ENCODE measurements around the gene MRPL23. TPM values are rescaled to one million over a fixed set of nuclear protein-coding genes. Genes with fewer than 3 reads are reported as not detected.

MRPL23 gene
- total RNA-seq, 1 donor from 2014 or later = 59.2 TPM

- DNase-seq (no peak), ATAC-seq (no peak)
- intact Hi-C loops (cut with DNase I) = no loop called here
- no peak for TF ChIP-seq CTCF (IDR thresholded peaks at IDR 0.05)
- Histone ChIP-seq H3K4me3 (no peak overlapping the region), H3K27me3 (ENCODE audit: low read depth) (no peaks in the 10 kb centered on the region), H3K27ac (no peak overlapping the region), H3K4me1 (no peaks in the 10 kb centered on the region), H3K36me3 (no peaks in the 10 kb centered on the region), H3K9me3 (no peaks in the 10 kb centered on the region)
These were observed 38.5 kb upstream of the MRPL23 start for GRCh38 chr11:1908618-1909017.

DNA sequence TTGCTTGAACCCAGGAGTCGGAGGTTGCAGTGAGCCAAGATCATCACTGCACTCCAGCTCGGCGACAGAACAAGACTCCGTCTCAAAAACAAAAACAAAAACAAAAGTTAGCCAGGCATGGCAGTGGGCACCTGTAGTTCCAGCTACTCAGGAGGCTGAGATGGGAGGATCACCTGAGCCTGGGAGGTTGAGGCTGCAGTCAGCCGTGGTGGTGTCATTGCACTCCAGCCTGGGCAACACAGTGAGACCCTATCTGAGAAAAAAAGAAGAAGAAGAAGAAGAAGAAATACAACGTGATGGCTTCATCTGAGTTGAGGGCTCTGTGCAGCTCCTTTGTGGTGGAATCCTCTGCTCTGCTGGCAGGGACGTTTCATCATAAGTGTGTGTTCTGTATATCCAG is 37.6 kb upstream of the MRPL23 start:
- Histone ChIP-seq H3K27me3 (ENCODE audit: low read depth) (no peaks in the 10 kb centered on the region), H3K4me1 (no peaks in the 10 kb centered on the region), H3K36me3 (no peaks in the 10 kb centered on the region), H3K9me3 (no peaks in the 10 kb centered on the region), H3K27ac (no peak overlapping the region), H3K4me3 (no peak overlapping the region)
- TF ChIP-seq CTCF (IDR thresholded peaks at IDR 0.05) = no peak
- no peak for DNase-seq
- ATAC-seq = no peak
- intact Hi-C loops (cut with DNase I) = no loop called here

DNA sequence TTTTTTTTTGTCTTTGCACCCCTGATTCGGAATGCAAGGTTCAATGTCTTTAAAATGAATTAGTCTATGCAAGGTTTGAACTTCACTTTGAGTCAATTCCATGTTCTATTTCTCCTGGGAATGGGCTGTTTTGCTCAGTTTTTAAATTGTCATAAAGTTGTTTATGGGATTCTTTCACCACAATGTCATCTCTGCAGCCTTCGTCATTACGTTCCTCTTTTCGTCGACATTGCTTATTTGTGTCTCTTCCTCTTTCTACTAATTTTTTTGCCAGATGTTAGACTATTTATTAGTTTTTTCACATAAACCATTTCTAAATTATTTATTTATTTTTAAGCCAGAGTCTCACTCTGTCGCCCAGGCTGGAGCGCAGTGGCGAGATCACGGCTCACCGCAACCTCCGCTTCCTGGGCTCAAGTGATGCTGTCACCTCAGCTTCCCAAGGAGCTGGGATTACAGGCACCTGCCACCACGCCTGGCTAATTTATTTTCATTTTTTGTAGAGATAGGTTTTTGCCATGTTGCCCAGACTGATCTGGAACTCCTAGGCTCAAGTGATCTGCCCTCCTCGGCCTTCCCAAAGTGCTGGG is 34.7 kb upstream of the MRPL23 start:
- Histone ChIP-seq H3K27ac (no peak overlapping the region), H3K4me3 (no peak overlapping the region), H3K4me1 (no peaks in the 10 kb centered on the region), H3K27me3 (ENCODE audit: low read depth) (no peaks in the 10 kb centered on the region), H3K36me3 (no peaks in the 10 kb centered on the region), H3K9me3 (no peaks in the 10 kb centered on the region)
- ATAC-seq = no peak
- intact Hi-C loops (cut with DNase I) = no loop called here
- TF ChIP-seq CTCF (IDR thresholded peaks at IDR 0.05) = no peak
- DNase-seq = no peak

DNA sequence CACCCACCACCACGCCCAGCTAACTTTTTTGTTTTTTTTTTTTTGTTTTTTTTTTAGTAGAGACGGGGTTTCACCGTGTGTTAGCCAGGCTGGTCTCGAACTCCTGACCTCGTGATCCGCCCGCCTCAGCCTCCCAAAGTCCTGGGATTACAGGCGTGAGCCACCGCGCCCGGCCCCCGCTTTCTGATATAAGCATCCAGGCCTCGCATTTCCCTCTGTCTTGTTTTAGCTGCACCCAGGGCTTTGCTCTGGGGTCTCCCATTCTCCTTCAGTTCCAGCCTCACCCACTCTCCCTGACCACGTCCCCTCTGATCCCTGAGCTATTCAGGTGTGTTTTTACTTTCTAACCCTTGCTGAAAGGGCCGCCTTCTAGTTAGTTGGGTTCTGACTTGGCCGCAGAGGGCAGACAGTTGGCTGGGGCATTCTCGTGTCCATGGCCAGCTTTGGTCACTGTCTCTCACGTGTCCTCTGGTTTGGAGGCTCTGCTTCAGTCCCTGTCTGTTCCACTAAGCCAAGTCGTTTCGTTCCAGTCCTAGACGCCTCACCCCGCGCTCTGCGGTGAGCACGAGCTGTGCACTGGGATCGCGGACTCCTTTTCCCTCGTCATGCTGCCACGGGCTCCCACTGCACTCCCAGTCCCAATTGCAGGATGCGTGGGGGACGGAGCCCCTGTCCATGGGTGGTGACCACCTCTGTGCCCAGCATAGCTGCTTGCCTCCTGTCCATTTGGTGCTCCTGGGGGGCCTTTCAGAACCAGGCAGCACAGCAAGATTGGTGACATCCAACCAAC is 33.7 kb upstream of the MRPL23 start:
- no peaks in the 10 kb centered on the region for H3K4me1 ChIP-seq
- H3K36me3 ChIP-seq = no peaks in the 10 kb centered on the region
- H3K4me3 ChIP-seq = no peak overlapping the region
- intact Hi-C loops (cut with DNase I) = no loop called here
- H3K9me3 ChIP-seq = no peaks in the 10 kb centered on the region
- no peak for ATAC-seq
- no peak for TF ChIP-seq CTCF (IDR thresholded peaks at IDR 0.05)
- H3K27ac ChIP-seq = no peak overlapping the region
- no peak for DNase-seq
- H3K27me3 ChIP-seq (ENCODE audit: low read depth) = no peaks in the 10 kb centered on the region

DNA sequence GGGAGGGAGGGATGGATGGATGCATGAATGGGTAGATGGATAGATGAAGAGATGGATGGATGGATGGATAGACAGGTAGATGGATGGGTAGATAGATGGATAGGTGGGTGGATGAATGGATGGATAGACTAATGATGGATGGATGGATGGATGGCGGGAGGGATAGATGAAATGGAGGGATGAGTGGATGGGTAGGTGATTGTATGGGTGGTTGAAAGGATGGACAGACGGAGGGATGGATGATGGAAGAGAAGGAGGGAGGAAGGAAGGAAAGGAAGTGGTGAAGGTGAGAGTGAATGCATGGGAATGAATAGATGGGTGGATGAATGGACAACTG is 31.4 kb upstream of the MRPL23 start:
- Histone ChIP-seq H3K27ac (no peak overlapping the region), H3K36me3 (no peaks in the 10 kb centered on the region), H3K9me3 (no peaks in the 10 kb centered on the region), H3K4me1 (no peaks in the 10 kb centered on the region), H3K27me3 (ENCODE audit: low read depth) (no peaks in the 10 kb centered on the region), H3K4me3 (no peak overlapping the region)
- ATAC-seq = no peak
- no peak for TF ChIP-seq CTCF (IDR thresholded peaks at IDR 0.05)
- intact Hi-C loops (cut with DNase I) = loop anchor here (2.0 kb wide), 1 partner anchor 23 kb away; no protein-coding TSS in a partner anchor
- DNase-seq = no peak

Measured in lower lobe of right lung (tissue), 2 donors.